Measurements from ENCODE around the gene CERT1.

Gene CERT1

GRCh38 chr5:75465480-75465879, 45.9 kb downstream of the CERT1 start:
- WGBS, 2 donors (ENCODE audit: extremely low coverage in 2 of 2, insufficient read length in 2 of 2, insufficient replicate concordance in 1 of 2) = no CpG with 5 or more reads among the region's 1 CpG

GRCh38 chr5:75463726-75464125, 47.7 kb downstream of the CERT1 start:
- H4K91ac ChIP-seq (ENCODE audit: low read depth, low read length, poor library complexity) = no peak overlapping the region
- H3K79me1 ChIP-seq (ENCODE audit: low read depth, low read length) = no peaks in the 10 kb centered on the region
- no peak overlapping the region for H2BK15ac ChIP-seq (ENCODE audit: low read length)
- H3K4me1 ChIP-seq (ENCODE audit: control insufficient read depth in 2 of 2, insufficient read depth in 1 of 2, low read depth in 1 of 2, low read length in 2 of 2) = peaks cover 0 to 10% of the 10 kb centered on the region in 2 donors
- WGBS, 2 donors (ENCODE audit: extremely low coverage in 2 of 2, insufficient read length in 2 of 2, insufficient replicate concordance in 1 of 2) = no CpG with 5 or more reads among the region's 2 CpGs
- H3K14ac ChIP-seq (ENCODE audit: low read length) = no peak overlapping the region
- H3K27ac ChIP-seq (replicated peaks; ENCODE audit: low read length) = no peak overlapping the region
- H2AK5ac ChIP-seq (ENCODE audit: low read depth, low read length) = no peak overlapping the region
- peaks cover 0 to 5% of the 10 kb centered on the region in 2 donors for H3K36me3 ChIP-seq (replicated peaks in 1 of 2; ENCODE audit: control insufficient read depth in 2 of 2, insufficient read depth in 2 of 2, low read length in 2 of 2)
- H2BK120ac ChIP-seq (ENCODE audit: low read depth, low read length) = no peak overlapping the region
- H3K18ac ChIP-seq (ENCODE audit: low read length) = no peak overlapping the region
- H2AFZ ChIP-seq (ENCODE audit: low read length) = no peak overlapping the region
- H2BK5ac ChIP-seq (ENCODE audit: low read length) = no peak overlapping the region
- H2BK12ac ChIP-seq (ENCODE audit: low read length) = no peak overlapping the region
- H3K23ac ChIP-seq (ENCODE audit: low read depth, low read length, poor library complexity) = no peak overlapping the region
- H3K4me3 ChIP-seq (ENCODE audit: low read length in 2 of 2) = no peak overlapping the region
- H3K9ac ChIP-seq (ENCODE audit: low read depth, low read length, poor library complexity) = no peak overlapping the region
- H4K8ac ChIP-seq (ENCODE audit: low read depth, low read length) = no peak overlapping the region
- no peak overlapping the region for H3K4me2 ChIP-seq (ENCODE audit: insufficient read depth, low read length, poor library complexity, severe bottlenecking)
- DNase-seq (ENCODE audit: low spot score) = no peak
- no peak overlapping the region for H3K4ac ChIP-seq (ENCODE audit: low read length)
- no peaks in the 10 kb centered on the region for H3K27me3 ChIP-seq (ENCODE audit: control insufficient read depth in 3 of 3, insufficient read depth in 3 of 3, low read depth in 1 of 3, low read length in 3 of 3)
- H3K9me3 ChIP-seq (replicated peaks in 1 of 2; ENCODE audit: control insufficient read depth in 2 of 2, insufficient read depth in 1 of 2, low read depth in 1 of 2, low read length in 2 of 2) = peaks cover 7 to 13% of the 10 kb centered on the region in 2 donors

More at GRCh38 chr5:75465480-75465879, 45.9 kb downstream of the CERT1 start:
- Histone ChIP-seq H4K91ac (ENCODE audit: low read depth, low read length, poor library complexity) (no peak overlapping the region), H3K4me3 (ENCODE audit: low read length in 2 of 2) (no peak overlapping the region), H2BK12ac (ENCODE audit: low read length) (no peak overlapping the region), H2AFZ (ENCODE audit: low read length) (no peak overlapping the region), H3K4me1 (ENCODE audit: control insufficient read depth in 2 of 2, insufficient read depth in 1 of 2, low read depth in 1 of 2, low read length in 2 of 2) (peaks cover 0 to 10% of the 10 kb centered on the region in 2 donors), H4K8ac (ENCODE audit: low read depth, low read length) (no peak overlapping the region), H2AK5ac (ENCODE audit: low read depth, low read length) (no peak overlapping the region), H3K36me3 (replicated peaks in 1 of 2; ENCODE audit: control insufficient read depth in 2 of 2, insufficient read depth in 2 of 2, low read length in 2 of 2) (peaks cover 0 to 2% of the 10 kb centered on the region in 2 donors), H2BK120ac (ENCODE audit: low read depth, low read length) (no peak overlapping the region), H3K27me3 (ENCODE audit: control insufficient read depth in 3 of 3, insufficient read depth in 3 of 3, low read depth in 1 of 3, low read length in 3 of 3) (no peaks in the 10 kb centered on the region), H2BK5ac (ENCODE audit: low read length) (no peak overlapping the region), H3K27ac (replicated peaks; ENCODE audit: low read length) (no peak overlapping the region), H3K79me1 (ENCODE audit: low read depth, low read length) (no peaks in the 10 kb centered on the region), H2BK15ac (ENCODE audit: low read length) (no peak overlapping the region), H3K9ac (ENCODE audit: low read depth, low read length, poor library complexity) (no peak overlapping the region), H3K9me3 (replicated peaks in 1 of 2; ENCODE audit: control insufficient read depth in 2 of 2, insufficient read depth in 1 of 2, low read depth in 1 of 2, low read length in 2 of 2) (peaks cover 7 to 25% of the 10 kb centered on the region in 2 donors), H3K4ac (ENCODE audit: low read length) (no peak overlapping the region), H3K18ac (ENCODE audit: low read length) (no peak overlapping the region), H3K23ac (ENCODE audit: low read depth, low read length, poor library complexity) (no peak overlapping the region), H3K14ac (ENCODE audit: low read length) (no peak overlapping the region), H3K4me2 (ENCODE audit: insufficient read depth, low read length, poor library complexity, severe bottlenecking) (no peak overlapping the region)
- no peak for DNase-seq (ENCODE audit: low spot score)

GRCh38 chr5:75461679-75462078, 49.8 kb downstream of the CERT1 start:
- Histone ChIP-seq H3K18ac (ENCODE audit: low read length) (no peak overlapping the region), H4K8ac (ENCODE audit: low read depth, low read length) (no peak overlapping the region), H3K27me3 (ENCODE audit: control insufficient read depth in 3 of 3, insufficient read depth in 3 of 3, low read depth in 1 of 3, low read length in 3 of 3) (no peaks in the 10 kb centered on the region), H3K4me3 (ENCODE audit: low read length in 2 of 2) (no peak overlapping the region), H4K91ac (ENCODE audit: low read depth, low read length, poor library complexity) (no peak overlapping the region), H2AFZ (ENCODE audit: low read length) (no peak overlapping the region), H3K4me2 (ENCODE audit: insufficient read depth, low read length, poor library complexity, severe bottlenecking) (no peak overlapping the region), H2BK15ac (ENCODE audit: low read length) (no peak overlapping the region), H2AK5ac (ENCODE audit: low read depth, low read length) (no peak overlapping the region), H2BK120ac (ENCODE audit: low read depth, low read length) (no peak overlapping the region), H3K36me3 (replicated peaks in 1 of 2; ENCODE audit: control insufficient read depth in 2 of 2, insufficient read depth in 2 of 2, low read length in 2 of 2) (peaks cover 0 to 13% of the 10 kb centered on the region in 2 donors), H2BK12ac (ENCODE audit: low read length) (no peak overlapping the region), H3K4ac (ENCODE audit: low read length) (no peak overlapping the region), H3K79me1 (ENCODE audit: low read depth, low read length) (no peaks in the 10 kb centered on the region), H2BK5ac (ENCODE audit: low read length) (no peak overlapping the region), H3K4me1 (ENCODE audit: control insufficient read depth in 2 of 2, insufficient read depth in 1 of 2, low read depth in 1 of 2, low read length in 2 of 2) (peaks cover 0 to 10% of the 10 kb centered on the region in 2 donors), H3K9ac (ENCODE audit: low read depth, low read length, poor library complexity) (no peak overlapping the region), H3K23ac (ENCODE audit: low read depth, low read length, poor library complexity) (no peak overlapping the region), H3K9me3 (replicated peaks in 1 of 2; ENCODE audit: control insufficient read depth in 2 of 2, insufficient read depth in 1 of 2, low read depth in 1 of 2, low read length in 2 of 2) (peaks cover 0 to 5% of the 10 kb centered on the region in 2 donors), H3K14ac (ENCODE audit: low read length) (no peak overlapping the region), H3K27ac (replicated peaks; ENCODE audit: low read length) (no peak overlapping the region)
- DNase-seq (ENCODE audit: low spot score) = no peak
- WGBS, 2 donors (ENCODE audit: extremely low coverage in 2 of 2, insufficient read length in 2 of 2, insufficient replicate concordance in 1 of 2) = no CpG with 5 or more reads among the region's 1 CpG

- Histone ChIP-seq H3K4me3 (ENCODE audit: low read length in 2 of 2) (no peak overlapping the region), H3K23ac (ENCODE audit: low read depth, low read length, poor library complexity) (no peak overlapping the region), H3K9ac (ENCODE audit: low read depth, low read length, poor library complexity) (peak overlapping the region; percentile 73), H3K27ac (replicated peaks; ENCODE audit: low read length) (no peak overlapping the region), H2BK12ac (ENCODE audit: low read length) (no peak overlapping the region), H3K4ac (ENCODE audit: low read length) (no peak overlapping the region), H3K4me1 (ENCODE audit: control insufficient read depth in 2 of 2, insufficient read depth in 1 of 2, low read depth in 1 of 2, low read length in 2 of 2) (peaks cover 0 to 5% of the 10 kb centered on the region in 2 donors), H3K18ac (ENCODE audit: low read length) (no peak overlapping the region), H3K14ac (ENCODE audit: low read length) (no peak overlapping the region), H2BK5ac (ENCODE audit: low read length) (no peak overlapping the region), H2AFZ (ENCODE audit: low read length) (no peak overlapping the region), H2AK5ac (ENCODE audit: low read depth, low read length) (no peak overlapping the region), H3K79me1 (ENCODE audit: low read depth, low read length) (no peaks in the 10 kb centered on the region), H3K4me2 (ENCODE audit: insufficient read depth, low read length, poor library complexity, severe bottlenecking) (no peak overlapping the region), H2BK15ac (ENCODE audit: low read length) (no peak overlapping the region), H4K8ac (ENCODE audit: low read depth, low read length) (no peak overlapping the region), H3K27me3 (ENCODE audit: control insufficient read depth in 3 of 3, insufficient read depth in 3 of 3, low read depth in 1 of 3, low read length in 3 of 3) (no peaks in the 10 kb centered on the region), H3K36me3 (replicated peaks in 1 of 2; ENCODE audit: control insufficient read depth in 2 of 2, insufficient read depth in 2 of 2, low read length in 2 of 2) (peaks cover 0 to 17% of the 10 kb centered on the region in 2 donors), H3K9me3 (replicated peaks in 1 of 2; ENCODE audit: control insufficient read depth in 2 of 2, insufficient read depth in 1 of 2, low read depth in 1 of 2, low read length in 2 of 2) (peaks cover 0 to 5% of the 10 kb centered on the region in 2 donors), H2BK120ac (ENCODE audit: low read depth, low read length) (no peak overlapping the region), H4K91ac (ENCODE audit: low read depth, low read length, poor library complexity) (no peak overlapping the region)
- no peak for DNase-seq (ENCODE audit: low spot score)
- WGBS, 2 donors (ENCODE audit: extremely low coverage in 2 of 2, insufficient read length in 2 of 2, insufficient replicate concordance in 1 of 2) = no CpG with 5 or more reads among the region's 8 CpGs
Observed at GRCh38 chr5:75460942-75461610, 50.4 kb downstream of the CERT1 start.

Measured in neuronal stem cell (in vitro differentiated cells).